GM10248 (cell line): Measurements from ENCODE around the gene PRKCA.

ENCODE experiments used
- CTCF ChIA-PET: fragments of 300-600 bp; sonication (Branson Sonifier 250); formaldehyde crosslinking; extraction: SDS; loops from one replicate; lab custom pipeline; 2021; ENCODE audit warnings: antibody characterized with exemption; lab: Yijun Ruan, JAX
- POLR2A ChIA-PET: fragments of 350-650 bp; sonication (Branson Sonifier 250); formaldehyde crosslinking; extraction: SDS; loops from one replicate; lab custom pipeline; 2020; ENCODE audit warnings: antibody characterized with exemption; lab: Yijun Ruan, JAX
- DNase-seq: peaks from one replicate; pipeline ENCODE4 v3.0.0; 2012; ENCODE audit errors: extremely low spot score
- CTCF ChIP-seq: IDR thresholded peaks from 2 replicates; pipeline ENCODE4 v1.5.1; 2012; ENCODE audit warnings: mild to moderate bottlenecking, low read depth; ENCODE audit errors: extremely low read depth, missing control alignments, control extremely low read depth

Gene PRKCA

GRCh38 chr17:66762276-66762675, 459.9 kb downstream of the PRKCA start:
- no peak for DNase-seq
- ChIA-PET CTCF (interaction anchor here (1.1 kb wide), 2 partner anchors 22 to 33 kb away, joined by 3 read pairs; no protein-coding TSS in a partner anchor), POLR2A (no interaction called here)
- TF ChIP-seq CTCF, result no peak

- DNase-seq, result no peak
- CTCF ChIA-PET, result interaction anchor here (1.1 to 1.6 kb wide), 2 partner anchors 13 to 23 kb away, joined by 3 to 6 read pairs; no protein-coding TSS in a partner anchor
- POLR2A ChIA-PET, result no interaction called here
- no peak for TF ChIP-seq CTCF
These were observed 460.6 kb downstream of the PRKCA start for GRCh38 chr17:66763056-66763455.

- no peak for TF ChIP-seq CTCF
- DNase-seq, result no peak
- POLR2A ChIA-PET, result no interaction called here
- CTCF ChIA-PET, result interaction anchor here (0.9 to 1.6 kb wide), 3 partner anchors 8 to 30 kb away, joined by 3 to 6 read pairs (median 3); no protein-coding TSS in a partner anchor
These were observed 462.1 kb downstream of the PRKCA start for GRCh38 chr17:66764506-66764905.

- POLR2A ChIA-PET, result no interaction called here
- DNase-seq, result no peak
- CTCF ChIA-PET, result no interaction called here
- no peak for TF ChIP-seq CTCF
These were observed 464.9 kb downstream of the PRKCA start for GRCh38 chr17:66767154-66767933.

GRCh38 chr17:66769911-66770310, 467.5 kb downstream of the PRKCA start:
- TF ChIP-seq CTCF, result no peak
- DNase-seq, result no peak
- POLR2A ChIA-PET, result interaction anchor here (0.7 kb wide), 1 partner anchor 1438 kb away, joined by 4 read pairs; no protein-coding TSS in a partner anchor
- CTCF ChIA-PET, result no interaction called here

- ChIA-PET CTCF (interaction anchor here (1.0 kb wide), 1 partner anchor 8 kb away, joined by 3 read pairs; no protein-coding TSS in a partner anchor), POLR2A (no interaction called here)
- TF ChIP-seq CTCF, result no peak
- DNase-seq, result no peak
These were observed 469.9 kb downstream of the PRKCA start for GRCh38 chr17:66772148-66772812.
